ENCODE measurements around the gene ADRA1B.

ADRA1B gene

DNA sequence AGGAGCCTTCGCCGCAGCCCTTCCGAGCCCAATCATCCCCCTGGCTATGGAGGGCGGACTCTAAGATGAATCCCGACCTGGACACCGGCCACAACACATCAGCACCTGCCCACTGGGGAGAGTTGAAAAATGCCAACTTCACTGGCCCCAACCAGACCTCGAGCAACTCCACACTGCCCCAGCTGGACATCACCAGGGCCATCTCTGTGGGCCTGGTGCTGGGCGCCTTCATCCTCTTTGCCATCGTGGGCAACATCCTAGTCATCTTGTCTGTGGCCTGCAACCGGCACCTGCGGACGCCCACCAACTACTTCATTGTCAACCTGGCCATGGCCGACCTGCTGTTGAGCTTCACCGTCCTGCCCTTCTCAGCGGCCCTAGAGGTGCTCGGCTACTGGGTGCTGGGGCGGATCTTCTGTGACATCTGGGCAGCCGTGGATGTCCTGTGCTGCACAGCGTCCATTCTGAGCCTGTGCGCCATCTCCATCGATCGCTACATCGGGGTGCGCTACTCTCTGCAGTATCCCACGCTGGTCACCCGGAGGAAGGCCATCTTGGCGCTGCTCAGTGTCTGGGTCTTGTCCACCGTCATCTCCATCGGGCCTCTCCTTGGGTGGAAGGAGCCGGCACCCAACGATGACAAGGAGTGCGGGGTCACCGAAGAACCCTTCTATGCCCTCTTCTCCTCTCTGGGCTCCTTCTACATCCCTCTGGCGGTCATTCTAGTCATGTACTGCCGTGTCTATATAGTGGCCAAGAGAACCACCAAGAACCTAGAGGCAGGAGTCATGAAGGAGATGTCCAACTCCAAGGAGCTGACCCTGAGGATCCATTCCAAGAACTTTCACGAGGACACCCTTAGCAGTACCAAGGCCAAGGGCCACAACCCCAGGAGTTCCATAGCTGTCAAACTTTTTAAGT, 819 bp downstream of the ADRA1B start:
- TF ChIP-seq, protein P1, sequence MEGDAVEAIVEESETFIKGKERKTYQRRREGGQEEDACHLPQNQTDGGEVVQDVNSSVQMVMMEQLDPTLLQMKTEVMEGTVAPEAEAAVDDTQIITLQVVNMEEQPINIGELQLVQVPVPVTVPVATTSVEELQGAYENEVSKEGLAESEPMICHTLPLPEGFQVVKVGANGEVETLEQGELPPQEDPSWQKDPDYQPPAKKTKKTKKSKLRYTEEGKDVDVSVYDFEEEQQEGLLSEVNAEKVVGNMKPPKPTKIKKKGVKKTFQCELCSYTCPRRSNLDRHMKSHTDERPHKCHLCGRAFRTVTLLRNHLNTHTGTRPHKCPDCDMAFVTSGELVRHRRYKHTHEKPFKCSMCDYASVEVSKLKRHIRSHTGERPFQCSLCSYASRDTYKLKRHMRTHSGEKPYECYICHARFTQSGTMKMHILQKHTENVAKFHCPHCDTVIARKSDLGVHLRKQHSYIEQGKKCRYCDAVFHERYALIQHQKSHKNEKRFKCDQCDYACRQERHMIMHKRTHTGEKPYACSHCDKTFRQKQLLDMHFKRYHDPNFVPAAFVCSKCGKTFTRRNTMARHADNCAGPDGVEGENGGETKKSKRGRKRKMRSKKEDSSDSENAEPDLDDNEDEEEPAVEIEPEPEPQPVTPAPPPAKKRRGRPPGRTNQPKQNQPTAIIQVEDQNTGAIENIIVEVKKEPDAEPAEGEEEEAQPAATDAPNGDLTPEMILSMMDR (IDR thresholded peaks at IDR 0.05; ENCODE audit: low read depth, low read length, missing control alignments): no peak
- no peak for DNase-seq (ENCODE audit: low read depth)
- in situ Hi-C loops (cut with HindIII; ENCODE audit: low sequenced_read_pairs): loop anchor here (25.0 kb wide), 1 partner anchor 480 kb away; no protein-coding TSS in a partner anchor
- H3K4me3 ChIP-seq (ENCODE audit: low read depth, low read length): peak overlapping the region; percentile 42

DNA sequence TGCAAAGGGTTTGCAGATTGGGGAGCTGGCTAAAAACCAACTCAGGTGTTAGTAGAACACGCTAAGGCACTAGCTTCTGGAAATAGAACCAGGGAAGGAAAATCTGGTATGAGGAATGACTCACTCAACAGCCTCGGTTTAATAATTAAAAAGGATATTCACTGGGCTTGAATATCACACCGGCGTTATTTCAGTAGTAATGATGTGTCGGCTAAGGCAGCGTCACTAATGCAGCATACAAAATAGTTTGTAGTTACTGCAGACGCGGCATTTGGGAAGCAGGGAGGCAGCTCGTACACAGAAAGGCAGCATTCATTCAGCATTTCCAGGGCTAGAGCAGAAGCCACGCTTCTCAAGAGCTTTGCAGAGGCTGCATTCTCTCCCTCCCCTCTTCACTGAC, 1.7 kb downstream of the ADRA1B start:
- no peak for DNase-seq (ENCODE audit: low read depth)
- TF ChIP-seq, protein P1 (IDR thresholded peaks at IDR 0.05; ENCODE audit: low read depth, low read length, missing control alignments): no peak
- no peak overlapping the region for H3K4me3 ChIP-seq (ENCODE audit: low read depth, low read length)
- in situ Hi-C loops (cut with HindIII; ENCODE audit: low sequenced_read_pairs): loop anchor here (25.0 kb wide), 1 partner anchor 481 kb away; no protein-coding TSS in a partner anchor

DNA sequence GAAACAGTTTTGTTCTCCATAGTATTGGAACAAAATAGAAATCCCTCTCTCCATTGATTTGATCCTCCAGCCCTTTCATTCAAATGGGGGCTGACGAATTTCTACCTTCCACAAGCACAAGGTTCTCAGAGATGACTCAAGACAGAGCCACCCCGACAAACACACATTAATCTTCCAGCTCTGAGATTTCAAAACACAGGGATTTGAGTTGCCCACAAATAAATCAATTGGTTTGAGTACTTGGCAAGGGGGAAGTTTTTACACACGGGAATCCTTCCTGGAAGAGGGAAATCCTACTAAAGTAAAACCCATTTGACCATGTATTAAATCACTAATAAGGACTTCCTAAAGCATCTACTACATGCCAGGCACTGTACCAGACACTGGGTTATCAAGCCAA, 5.4 kb downstream of the ADRA1B start:
- no peak for DNase-seq (ENCODE audit: low read depth)
- TF ChIP-seq, protein P1 (IDR thresholded peaks at IDR 0.05; ENCODE audit: low read depth, low read length, missing control alignments): no peak
- in situ Hi-C loops (cut with HindIII; ENCODE audit: low sequenced_read_pairs): loop anchor here (25.0 kb wide), 1 partner anchor 484 kb away; no protein-coding TSS in a partner anchor
- no peak overlapping the region for H3K4me3 ChIP-seq (ENCODE audit: low read depth, low read length)

DNA sequence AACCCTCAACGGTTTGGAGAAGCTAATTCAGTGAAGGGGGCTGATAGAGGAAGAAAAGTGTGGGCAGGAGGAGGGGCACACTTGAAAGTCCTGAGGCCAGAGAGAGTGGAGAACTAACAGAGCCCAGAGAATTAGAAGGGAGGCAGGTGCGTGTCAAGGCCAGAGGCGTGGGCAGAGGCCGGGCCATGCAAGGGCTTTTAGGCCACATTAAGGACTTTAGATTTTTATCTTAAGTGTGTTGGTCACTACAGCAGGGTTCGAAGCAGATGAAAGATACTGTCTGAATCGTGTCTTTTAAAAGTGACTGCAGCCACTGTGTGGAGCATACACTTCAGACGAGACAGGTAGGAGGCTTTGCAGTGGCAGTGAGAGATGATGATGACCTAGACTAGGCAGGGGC, 6.7 kb downstream of the ADRA1B start:
- no peak for DNase-seq (ENCODE audit: low read depth)
- H3K4me3 ChIP-seq (ENCODE audit: low read depth, low read length): no peak overlapping the region
- in situ Hi-C loops (cut with HindIII; ENCODE audit: low sequenced_read_pairs): loop anchor here (25.0 kb wide), 1 partner anchor 486 kb away; no protein-coding TSS in a partner anchor
- TF ChIP-seq, protein P1 (IDR thresholded peaks at IDR 0.05; ENCODE audit: low read depth, low read length, missing control alignments): no peak

DNA sequence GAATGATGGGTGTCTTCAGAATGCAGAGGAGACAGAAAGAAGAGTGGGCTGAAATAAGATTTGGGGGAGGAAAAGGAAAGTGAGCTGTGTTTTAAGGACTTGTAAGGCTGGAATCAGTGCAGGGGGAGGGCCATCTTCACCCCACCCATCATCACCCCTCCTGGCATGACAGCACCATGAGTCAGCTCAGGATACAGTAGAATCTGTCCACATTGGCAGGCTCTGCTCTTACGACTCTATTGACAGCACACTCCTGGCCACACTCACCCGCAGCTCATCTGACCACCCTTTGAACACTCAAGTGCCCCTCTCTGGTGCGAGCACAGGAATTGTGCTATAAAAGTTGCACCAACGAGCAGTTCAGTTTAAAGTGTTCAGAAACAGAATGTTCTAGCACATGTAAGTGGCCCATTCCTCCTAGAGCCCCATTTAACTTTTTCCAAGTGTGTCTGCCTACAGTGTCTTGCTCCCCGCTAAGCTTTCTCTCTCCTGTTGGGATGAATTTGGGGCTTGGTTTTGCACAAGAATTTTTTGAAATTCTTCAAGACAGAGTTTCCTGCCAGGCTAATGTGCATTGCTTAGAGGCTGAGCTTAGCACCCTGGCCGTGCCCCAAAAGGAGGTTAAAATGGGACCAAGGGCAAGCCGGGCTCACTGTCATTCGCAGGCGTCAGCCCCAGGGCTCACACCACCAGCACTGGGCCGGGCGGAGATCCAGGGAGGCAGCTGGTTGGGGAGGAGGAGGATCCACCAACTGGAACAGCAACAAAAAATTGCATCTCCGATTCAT, 12.0 kb downstream of the ADRA1B start:
- DNase-seq (ENCODE audit: low read depth): no peak
- in situ Hi-C loops (cut with HindIII; ENCODE audit: low sequenced_read_pairs): no loop called here
- H3K4me3 ChIP-seq (ENCODE audit: low read depth, low read length): no peak overlapping the region
- TF ChIP-seq, protein P1 (IDR thresholded peaks at IDR 0.05; ENCODE audit: low read depth, low read length, missing control alignments): no peak

DNA sequence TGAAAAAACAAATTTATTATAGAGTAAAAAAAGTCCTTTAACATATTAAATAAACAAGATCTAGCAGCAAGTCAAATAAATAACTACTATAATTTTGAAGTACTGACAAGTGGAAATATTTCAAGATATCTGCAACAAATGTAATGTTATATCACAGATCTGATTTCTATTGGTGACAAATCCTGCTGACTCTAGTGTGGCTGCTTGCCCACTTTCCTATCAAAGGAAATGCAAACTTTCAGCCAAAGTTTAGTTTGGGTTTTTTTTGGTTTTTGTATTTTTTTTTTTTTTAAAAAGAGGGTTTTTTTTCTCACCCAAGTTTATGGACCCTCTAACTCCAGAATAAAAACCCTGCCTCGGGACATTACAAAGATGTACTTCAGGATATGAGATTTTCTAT, 12.9 kb downstream of the ADRA1B start:
- DNase-seq (ENCODE audit: low read depth): no peak
- in situ Hi-C loops (cut with HindIII; ENCODE audit: low sequenced_read_pairs): no loop called here
- TF ChIP-seq, protein P1 (IDR thresholded peaks at IDR 0.05; ENCODE audit: low read depth, low read length, missing control alignments): no peak
- H3K4me3 ChIP-seq (ENCODE audit: low read depth, low read length): no peak overlapping the region

Data from astrocyte of the cerebellum (primary cell).